Activated naive CD8-positive, alpha-beta T cell treated with anti-CD3 and anti-CD28 coated beads, Interleukin-2, amount 50 U/mL, for 24 hours (primary cell): ENCODE results near the gene QPCTL.

ENCODE experiments used
- ATAC-seq: fragments of 150-1000 bp; cut with Tn5 transposase; one replicate; pipeline ENCODE4 v1.10.0; 2021
- DNase-seq: peaks from one replicate; pipeline ENCODE4 v3.0.0; 2021
- H3K27ac Mint-ChIP-seq: one replicate; pipeline ENCODE4 v1.8.0; 2021; ENCODE audit warnings: mild to moderate bottlenecking, mixed read lengths
- H3K27me3 Mint-ChIP-seq: one replicate; pipeline ENCODE4 v1.8.0; 2021; ENCODE audit warnings: mixed read lengths
- H3K36me3 Mint-ChIP-seq: one replicate; pipeline ENCODE4 v1.8.0; 2021; ENCODE audit warnings: low read depth, mixed read lengths
- H3K4me1 Mint-ChIP-seq: one replicate; pipeline ENCODE4 v1.8.0; 2021; ENCODE audit warnings: mixed read lengths
- H3K4me3 Mint-ChIP-seq: one replicate; pipeline ENCODE4 v1.8.0; 2021; ENCODE audit warnings: mild to moderate bottlenecking, moderate library complexity, mixed read lengths
- H3K9me3 Mint-ChIP-seq: one replicate; pipeline ENCODE4 v1.8.0; 2021; ENCODE audit warnings: mixed read lengths

QPCTL gene

DNA sequence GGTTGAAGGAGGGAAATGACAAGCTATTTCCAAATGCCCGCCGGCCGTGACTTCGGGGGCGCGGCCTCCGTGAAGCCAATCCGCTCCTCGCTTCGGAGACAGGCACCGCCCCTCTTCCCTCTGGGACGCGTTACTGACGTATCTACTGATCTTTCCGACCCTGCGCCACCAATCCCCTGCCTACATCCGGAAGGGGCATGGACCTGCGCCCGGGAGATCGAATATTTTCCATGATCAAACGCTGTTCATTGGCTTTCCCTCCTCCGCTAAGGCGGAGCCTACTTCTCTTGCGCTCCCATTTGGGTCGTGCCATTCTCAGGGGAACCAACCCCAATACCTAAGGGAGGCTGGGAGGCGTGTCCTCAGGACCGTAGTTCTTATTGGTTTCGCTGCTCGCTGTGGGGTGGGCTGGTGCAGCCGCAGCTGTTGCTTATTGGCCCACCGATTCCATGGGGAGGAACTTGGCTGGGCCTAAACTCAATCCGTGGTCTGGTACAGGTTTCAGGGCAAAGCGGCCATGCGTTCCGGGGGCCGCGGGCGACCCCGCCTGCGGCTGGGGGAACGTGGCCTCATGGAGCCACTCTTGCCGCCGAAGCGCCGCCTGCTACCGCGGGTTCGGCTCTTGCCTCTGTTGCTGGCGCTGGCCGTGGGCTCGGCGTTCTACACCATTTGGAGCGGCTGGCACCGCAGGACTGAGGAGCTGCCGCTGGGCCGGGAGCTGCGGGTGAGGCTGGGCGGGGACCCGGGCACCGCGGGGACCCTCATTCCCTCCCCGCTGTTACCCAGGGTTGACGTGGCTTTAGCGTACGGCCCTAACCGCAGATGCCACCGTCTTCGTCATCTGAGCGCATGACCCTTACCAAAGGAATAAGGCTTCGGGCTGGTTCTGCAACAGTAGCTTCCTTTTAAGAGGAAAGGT, at the start of gene QPCTL:
TSS of gene QPCTL (plus strand) at position 480 of the 919 bp plus-strand sequence. CDS start at position 518, 38 bp downstream.
- Mint-ChIP-seq H3K36me3 (peaks cover 50% of the 10 kb centered on the region), H3K27me3 (no peaks in the 10 kb centered on the region), H3K27ac (peak within 1 kb of the TSS; percentile 100), H3K4me3 (peak within 1 kb of the TSS; percentile 99), H3K9me3 (no peaks in the 10 kb centered on the region), H3K4me1 (peaks cover 47% of the 10 kb centered on the region)
- peak; percentile 95 for ATAC-seq
- peak; percentile 96 for DNase-seq

DNA sequence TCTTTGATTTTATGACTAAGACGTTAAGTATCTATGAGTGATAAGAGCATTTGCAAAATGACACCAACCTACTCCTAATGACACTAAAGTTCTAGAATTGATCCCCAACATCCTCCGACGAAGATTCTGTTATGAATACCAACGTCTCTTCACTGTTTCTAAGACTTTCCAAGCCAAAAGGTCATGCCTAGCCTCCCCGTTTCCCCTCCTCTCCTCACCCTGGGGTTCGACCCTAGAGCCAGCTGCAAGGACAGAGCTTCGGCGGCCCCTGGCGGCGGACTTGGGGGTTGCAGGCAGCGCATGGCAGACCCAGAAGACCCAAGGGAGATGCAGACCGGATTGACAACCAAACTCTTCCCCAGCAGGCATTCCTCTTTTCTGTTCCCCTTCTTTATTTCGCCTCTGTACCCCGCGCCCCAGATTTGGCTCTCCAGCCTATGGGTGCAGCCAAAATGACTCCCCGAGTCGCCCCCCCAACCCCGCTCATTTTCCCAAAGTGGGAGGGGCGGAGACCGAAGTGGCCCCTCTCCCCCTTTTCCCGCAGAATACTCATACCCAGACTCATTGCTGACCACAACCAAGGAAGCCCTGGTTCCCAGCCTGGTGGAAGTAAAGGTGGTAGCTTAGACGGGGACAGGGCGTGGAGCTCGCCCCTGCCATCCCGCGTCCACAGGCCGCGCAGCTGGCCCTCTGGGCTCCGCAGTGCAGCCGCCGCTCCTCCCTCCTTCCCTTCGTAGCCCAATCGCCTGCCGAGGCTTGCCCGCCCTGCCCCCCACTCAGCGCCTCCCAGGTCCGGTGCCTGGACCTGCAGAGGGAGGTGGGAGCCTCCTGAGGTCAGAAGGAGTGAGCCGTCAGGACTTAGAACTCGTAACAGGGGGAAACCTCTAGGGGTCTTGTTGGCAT, 49.2 kb upstream of the QPCTL start:
- Mint-ChIP-seq H3K27ac (peak overlapping the region; percentile 99), H3K9me3 (no peaks in the 10 kb centered on the region), H3K4me3 (peak overlapping the region; percentile 98), H3K36me3 (peaks cover 20% of the 10 kb centered on the region), H3K4me1 (peaks cover 46% of the 10 kb centered on the region), H3K27me3 (peaks cover 8% of the 10 kb centered on the region)
- ATAC-seq = peak; percentile 56
- DNase-seq = peak; percentile 97

DNA sequence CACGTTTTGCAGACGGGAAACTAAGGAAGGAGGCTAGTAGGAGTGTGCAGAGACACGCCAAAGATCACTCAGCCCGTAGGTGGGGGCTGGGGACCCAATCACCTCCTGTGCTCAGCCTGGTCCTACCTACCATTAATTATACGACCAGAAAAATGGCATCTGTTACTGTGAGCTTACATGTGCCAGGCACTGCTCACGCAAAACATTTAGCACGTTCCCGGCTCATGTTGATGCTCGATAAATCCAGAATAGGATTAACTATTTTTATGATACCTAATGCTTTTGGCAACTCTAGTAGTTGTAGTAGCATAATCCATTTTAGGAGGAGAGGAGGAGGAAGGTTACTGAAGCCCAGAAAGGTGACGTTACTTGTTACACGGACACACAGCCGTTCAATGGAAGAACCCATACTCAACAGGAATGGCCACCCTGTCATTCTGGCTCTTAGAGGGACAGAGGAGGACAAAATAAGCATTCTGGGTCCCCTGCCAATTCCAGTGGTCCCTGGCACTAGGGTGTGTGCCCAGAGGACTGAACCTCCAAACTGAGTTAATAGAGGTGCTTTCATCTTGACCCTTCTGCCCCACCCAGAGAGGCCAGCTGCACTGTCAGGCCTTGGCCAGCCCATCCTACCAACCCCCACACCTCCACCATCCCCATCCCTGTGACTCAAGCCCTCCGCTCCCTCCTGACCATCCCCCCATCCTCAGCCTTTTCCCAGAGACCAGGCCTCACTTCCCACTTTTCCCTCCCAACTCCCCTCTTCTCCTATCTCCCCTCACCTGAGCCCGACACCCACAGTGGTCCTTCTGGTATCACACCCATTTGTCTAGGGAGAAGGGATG, 48.3 kb upstream of the QPCTL start:
- no peaks in the 10 kb centered on the region for H3K9me3 Mint-ChIP-seq
- no peak overlapping the region for H3K27ac Mint-ChIP-seq
- peaks cover 40% of the 10 kb centered on the region for H3K4me1 Mint-ChIP-seq
- peaks cover 8% of the 10 kb centered on the region for H3K27me3 Mint-ChIP-seq
- no peak for ATAC-seq
- H3K4me3 Mint-ChIP-seq = peak overlapping the region; percentile 98
- DNase-seq = no peak
- peaks cover 14% of the 10 kb centered on the region for H3K36me3 Mint-ChIP-seq

DNA sequence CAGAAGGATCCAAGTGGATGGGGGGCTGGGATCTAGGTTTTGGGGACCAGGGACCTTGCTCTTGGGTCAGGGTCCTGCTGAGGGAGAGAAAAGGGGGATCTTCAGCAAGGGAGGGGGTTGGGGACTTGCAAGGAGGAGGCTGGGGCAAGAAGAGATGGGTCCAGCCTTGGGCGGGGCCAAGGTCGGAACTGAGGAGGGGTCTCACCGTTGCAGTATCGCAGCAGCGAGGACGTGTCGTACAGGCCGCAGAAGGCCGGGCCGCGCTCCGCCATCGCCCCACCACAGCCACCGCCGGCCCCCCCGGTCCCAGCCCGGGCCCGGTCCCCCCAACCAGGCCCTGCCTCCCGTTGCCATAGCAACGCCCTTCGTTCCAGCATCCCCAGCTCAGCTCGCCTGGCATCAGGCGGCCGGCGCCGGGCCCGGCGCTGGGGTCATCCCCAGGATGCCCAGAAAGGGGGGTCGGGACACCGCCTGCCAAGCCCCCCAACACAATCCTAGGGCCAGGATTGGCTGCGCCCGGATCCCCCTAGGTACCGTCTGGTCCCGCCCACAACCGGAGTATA, 47.3 kb upstream of the QPCTL start:
- Mint-ChIP-seq H3K27me3 (peaks cover 8% of the 10 kb centered on the region), H3K27ac (no peak overlapping the region), H3K36me3 (peaks cover 11% of the 10 kb centered on the region), H3K9me3 (no peaks in the 10 kb centered on the region), H3K4me3 (peak overlapping the region; percentile 76), H3K4me1 (peaks cover 36% of the 10 kb centered on the region)
- DNase-seq (no peak), ATAC-seq (no peak)

DNA sequence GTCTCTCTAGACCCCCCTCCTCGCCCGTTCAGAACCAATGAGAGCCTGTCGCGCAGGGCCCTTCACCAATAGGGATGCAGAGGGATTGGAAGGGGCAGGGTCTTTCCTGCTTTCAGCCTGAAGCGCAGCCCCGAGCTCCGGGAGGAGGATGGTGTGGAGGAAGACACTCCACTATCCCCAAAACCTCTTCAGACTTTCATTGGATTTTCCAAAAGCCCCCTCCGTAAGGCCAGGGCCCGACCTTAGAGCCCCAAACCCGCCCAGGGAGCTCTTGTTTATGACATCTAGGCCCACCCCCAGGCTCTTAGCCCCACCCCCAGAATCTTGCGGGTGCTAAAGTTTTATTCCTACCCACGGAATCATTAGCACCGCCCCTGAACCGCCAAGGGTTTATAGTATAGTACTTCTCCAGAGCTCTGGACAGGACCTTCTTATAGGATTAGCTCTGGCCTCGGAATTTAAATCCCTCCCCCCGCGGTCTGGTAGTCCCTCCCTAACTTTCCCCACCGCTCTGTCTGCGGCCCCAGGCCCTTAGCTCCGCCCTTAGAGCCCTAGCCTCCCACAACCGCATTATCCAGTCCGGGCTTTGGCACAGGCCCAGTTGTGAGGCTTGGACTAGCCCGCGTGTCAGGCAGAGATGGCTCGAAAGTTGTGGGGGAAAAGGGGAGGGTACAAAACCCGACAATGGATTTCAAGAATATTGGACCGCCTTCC, 46.7 kb upstream of the QPCTL start:
- peak; percentile 81 for DNase-seq
- ATAC-seq = peak; percentile 27
- Mint-ChIP-seq H3K9me3 (no peaks in the 10 kb centered on the region), H3K27ac (peak overlapping the region; percentile 84), H3K4me3 (peak overlapping the region; percentile 76), H3K36me3 (peaks cover 9% of the 10 kb centered on the region), H3K4me1 (peaks cover 31% of the 10 kb centered on the region), H3K27me3 (peaks cover 8% of the 10 kb centered on the region)

DNA sequence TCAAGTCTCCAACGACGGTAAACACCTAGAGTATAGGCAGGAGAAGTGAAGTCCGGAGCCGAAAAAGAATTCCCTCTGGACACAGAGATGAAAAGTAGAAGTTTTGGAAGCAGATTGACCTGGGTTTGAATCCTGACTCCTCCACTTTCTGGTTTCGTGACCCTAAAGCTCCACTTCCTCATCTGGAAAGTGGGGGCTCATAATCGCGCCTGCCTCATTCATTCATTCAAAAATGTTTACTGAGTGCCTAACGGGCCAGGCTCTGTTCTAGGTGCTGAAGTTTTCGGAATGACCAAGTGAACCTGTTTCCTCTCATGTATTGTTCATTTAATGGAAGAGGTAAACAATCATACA, 46.1 kb upstream of the QPCTL start:
- Mint-ChIP-seq H3K9me3 (no peaks in the 10 kb centered on the region), H3K4me1 (peaks cover 26% of the 10 kb centered on the region), H3K27ac (peak overlapping the region; percentile 84), H3K27me3 (peaks cover 8% of the 10 kb centered on the region), H3K4me3 (peak overlapping the region; percentile 76), H3K36me3 (peaks cover 4% of the 10 kb centered on the region)
- no peak for ATAC-seq
- DNase-seq = no peak

DNA sequence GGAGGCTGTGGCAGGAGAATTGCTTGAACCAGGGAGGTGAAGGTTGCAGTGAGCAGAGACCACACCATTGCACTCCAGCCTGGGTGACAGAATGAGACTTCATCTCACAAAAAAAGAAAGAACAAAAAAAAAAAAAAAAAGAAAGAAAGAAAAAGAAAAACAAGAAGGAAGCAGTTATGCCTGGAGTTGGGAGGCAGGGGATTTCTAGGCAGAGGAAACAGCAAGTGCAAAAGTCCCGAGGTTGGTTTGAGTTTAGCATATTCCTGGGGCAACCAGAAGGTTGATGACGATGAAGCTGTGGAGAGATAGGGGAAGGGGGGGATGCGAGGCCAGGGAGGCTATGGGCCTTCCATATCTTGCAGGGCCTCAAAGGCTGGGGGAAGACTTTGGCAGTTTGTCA, 41.7 kb upstream of the QPCTL start:
- no peaks in the 10 kb centered on the region for H3K36me3 Mint-ChIP-seq
- no peak for DNase-seq
- H3K27me3 Mint-ChIP-seq = peaks cover 6% of the 10 kb centered on the region
- no peak overlapping the region for H3K4me3 Mint-ChIP-seq
- no peak for ATAC-seq
- H3K4me1 Mint-ChIP-seq = peaks cover 7% of the 10 kb centered on the region
- H3K27ac Mint-ChIP-seq = no peak overlapping the region
- H3K9me3 Mint-ChIP-seq = no peaks in the 10 kb centered on the region

DNA sequence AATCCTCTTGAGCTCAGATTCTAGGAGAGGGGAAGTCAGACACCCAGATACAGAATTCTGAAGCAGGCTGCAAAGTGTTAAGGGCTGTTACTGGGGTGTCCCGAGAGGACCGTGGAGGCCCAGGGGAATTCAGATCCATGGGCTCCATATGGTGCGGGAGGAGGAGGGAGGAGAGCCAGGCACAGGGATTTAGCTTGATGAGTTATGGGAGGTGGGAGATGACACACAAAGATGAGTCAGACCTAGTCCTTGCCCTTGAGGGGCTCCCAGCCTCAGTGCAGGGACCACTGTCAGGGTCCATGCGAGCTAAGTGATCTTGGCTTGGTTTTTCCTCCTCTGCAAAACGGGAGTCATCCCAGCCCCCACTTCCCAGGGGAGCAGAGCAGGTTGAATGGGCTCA, 38.8 kb upstream of the QPCTL start:
- ATAC-seq = no peak
- peaks cover under 1% of the 10 kb centered on the region for H3K27me3 Mint-ChIP-seq
- no peak overlapping the region for H3K27ac Mint-ChIP-seq
- H3K4me1 Mint-ChIP-seq = no peaks in the 10 kb centered on the region
- no peak overlapping the region for H3K4me3 Mint-ChIP-seq
- H3K36me3 Mint-ChIP-seq = no peaks in the 10 kb centered on the region
- no peaks in the 10 kb centered on the region for H3K9me3 Mint-ChIP-seq
- no peak for DNase-seq

DNA sequence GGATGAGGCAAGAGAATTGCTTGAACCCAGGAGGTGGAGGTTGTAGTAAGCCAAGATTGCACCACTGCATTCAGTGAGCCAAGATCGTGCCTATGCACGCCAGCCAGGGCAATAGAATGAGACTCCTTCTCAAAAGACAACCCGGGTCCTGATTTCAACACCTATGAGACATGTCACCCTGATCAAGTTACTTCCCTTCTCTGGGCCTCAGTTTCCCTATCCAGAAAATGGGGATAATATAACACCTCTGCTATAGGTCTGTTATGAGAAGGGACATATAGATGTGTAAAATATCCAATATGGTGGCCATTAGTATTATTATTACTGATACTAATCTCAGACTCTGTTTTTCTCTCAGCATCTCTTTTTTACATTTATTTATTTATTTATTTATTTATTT, 37.4 kb upstream of the QPCTL start:
- H3K27me3 Mint-ChIP-seq = peaks cover 6% of the 10 kb centered on the region
- no peak overlapping the region for H3K4me3 Mint-ChIP-seq
- no peak overlapping the region for H3K27ac Mint-ChIP-seq
- no peaks in the 10 kb centered on the region for H3K9me3 Mint-ChIP-seq
- no peaks in the 10 kb centered on the region for H3K36me3 Mint-ChIP-seq
- no peaks in the 10 kb centered on the region for H3K4me1 Mint-ChIP-seq
- ATAC-seq (no peak), DNase-seq (no peak)

DNA sequence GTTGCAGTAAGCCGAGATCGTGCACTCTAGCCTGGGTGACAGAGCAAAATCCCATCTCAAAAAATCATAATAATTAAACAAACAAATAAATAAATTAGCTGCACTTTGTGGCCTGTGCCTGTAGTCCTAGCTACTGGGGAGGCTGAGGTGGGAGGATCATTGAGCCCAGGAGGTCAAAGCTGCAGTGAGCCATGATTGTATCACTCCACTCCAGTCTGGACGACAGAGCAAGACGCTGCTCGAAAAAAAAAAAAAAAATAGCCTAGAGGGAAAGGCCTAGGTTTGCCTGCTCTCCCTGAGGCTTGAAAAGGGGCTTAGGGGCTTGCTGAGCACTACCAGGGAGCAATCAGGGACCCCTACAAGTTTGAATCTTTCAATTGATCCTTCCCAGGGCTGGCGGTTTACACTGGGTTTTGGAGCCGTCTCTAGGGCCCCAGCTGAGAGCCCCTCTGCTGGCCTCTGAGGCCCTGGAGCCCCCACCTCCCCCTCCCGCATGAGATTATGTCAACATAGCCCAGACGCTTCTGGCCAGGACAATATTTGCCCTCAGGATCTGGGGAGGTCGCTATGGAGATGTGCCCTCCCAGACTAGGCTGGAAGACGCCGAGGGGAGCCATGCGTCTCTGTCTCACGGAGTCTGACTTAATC, 34.8 kb upstream of the QPCTL start:
- H3K27ac Mint-ChIP-seq = no peak overlapping the region

DNA sequence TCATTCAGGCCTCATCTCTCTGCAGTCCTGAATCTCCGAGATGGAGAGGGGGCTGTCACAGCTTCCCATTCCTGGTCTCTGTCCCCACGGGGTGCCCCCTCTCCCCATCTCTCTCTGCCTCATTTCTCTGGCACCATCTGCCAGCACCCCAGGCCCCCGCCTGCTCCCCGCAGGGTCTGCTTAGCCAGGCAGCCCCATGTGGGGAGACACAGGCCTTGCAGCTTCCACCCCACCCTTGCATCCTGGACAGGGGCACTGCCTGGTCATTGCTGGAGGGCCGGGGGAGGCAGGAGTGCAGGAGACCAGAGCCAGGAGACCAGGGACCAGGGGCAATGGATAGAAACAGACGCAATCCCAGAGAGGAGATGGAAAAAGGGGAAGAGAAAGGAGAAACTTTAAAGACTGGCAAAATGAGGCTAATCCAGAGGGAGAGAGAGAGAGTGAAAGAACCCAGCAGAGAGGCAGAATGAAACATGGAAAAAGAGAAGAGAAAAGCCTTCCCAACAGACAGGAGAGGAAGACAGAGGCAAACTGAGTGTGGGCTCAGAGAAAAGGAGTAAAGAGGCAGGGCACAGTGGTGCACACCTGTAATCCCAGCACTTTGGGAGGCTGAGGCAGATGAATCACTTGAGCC, 33.3 kb upstream of the QPCTL start:
- no peak for DNase-seq
- no peaks in the 10 kb centered on the region for H3K9me3 Mint-ChIP-seq
- no peak overlapping the region for H3K4me3 Mint-ChIP-seq
- H3K27me3 Mint-ChIP-seq = peaks cover 13% of the 10 kb centered on the region
- ATAC-seq = no peak
- H3K27ac Mint-ChIP-seq = no peak overlapping the region
- H3K4me1 Mint-ChIP-seq = no peaks in the 10 kb centered on the region
- no peaks in the 10 kb centered on the region for H3K36me3 Mint-ChIP-seq

More for the DNA sequence above, 34.8 kb upstream of the QPCTL start:
- no peak for ATAC-seq
- H3K9me3 Mint-ChIP-seq = no peaks in the 10 kb centered on the region
- H3K36me3 Mint-ChIP-seq = no peaks in the 10 kb centered on the region
- no peak for DNase-seq
- H3K27me3 Mint-ChIP-seq = peaks cover 13% of the 10 kb centered on the region
- no peaks in the 10 kb centered on the region for H3K4me1 Mint-ChIP-seq
- H3K4me3 Mint-ChIP-seq = no peak overlapping the region

DNA sequence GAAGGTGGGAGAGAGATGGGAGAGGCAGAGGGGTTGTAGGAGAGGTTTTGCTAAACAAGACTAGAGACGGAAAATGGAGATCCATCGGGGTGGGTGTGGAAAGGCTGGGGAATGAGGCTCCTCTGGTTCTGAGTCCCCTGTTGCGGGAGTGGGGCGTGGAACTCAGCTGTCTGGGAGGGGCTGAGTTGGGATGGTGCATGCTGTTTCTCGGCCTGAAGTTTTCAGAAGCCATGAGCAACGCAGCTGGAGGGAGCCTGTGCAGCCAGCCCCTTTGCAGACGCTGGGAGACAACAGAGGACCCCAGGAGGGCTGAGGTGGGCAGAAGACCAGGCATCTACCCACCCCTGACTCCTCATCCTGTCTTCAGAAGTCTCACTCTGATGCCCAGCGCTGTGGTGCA, 31.8 kb upstream of the QPCTL start:
- Mint-ChIP-seq H3K36me3 (no peaks in the 10 kb centered on the region), H3K27ac (no peak overlapping the region), H3K27me3 (peaks cover 13% of the 10 kb centered on the region), H3K4me3 (no peak overlapping the region), H3K9me3 (no peaks in the 10 kb centered on the region), H3K4me1 (no peaks in the 10 kb centered on the region)
- ATAC-seq (no peak), DNase-seq (no peak)

DNA sequence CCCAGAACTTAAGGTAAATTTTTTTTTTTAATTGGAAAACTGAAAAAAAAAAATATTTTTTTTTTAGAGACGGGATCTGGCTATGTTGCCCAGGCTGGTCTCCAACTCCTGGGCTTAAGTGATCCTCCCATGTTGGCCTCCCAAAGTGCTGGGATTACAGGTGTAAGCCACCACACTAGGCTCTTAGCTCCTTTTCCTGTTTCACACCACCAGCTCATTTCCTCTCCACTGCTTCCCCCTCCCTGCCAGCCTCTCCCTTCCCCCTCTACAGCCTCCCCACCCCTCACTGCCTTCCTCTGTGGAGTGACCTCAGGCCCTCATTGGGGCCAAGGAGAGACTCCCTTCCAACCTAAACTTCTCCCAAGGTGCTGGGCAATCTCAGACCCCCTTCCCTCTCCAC, 28.7 kb upstream of the QPCTL start:
- peaks cover 17% of the 10 kb centered on the region for H3K27me3 Mint-ChIP-seq
- no peak overlapping the region for H3K4me3 Mint-ChIP-seq
- no peak for ATAC-seq
- peaks cover 15% of the 10 kb centered on the region for H3K4me1 Mint-ChIP-seq
- H3K9me3 Mint-ChIP-seq = no peaks in the 10 kb centered on the region
- no peak overlapping the region for H3K27ac Mint-ChIP-seq
- no peak for DNase-seq
- no peaks in the 10 kb centered on the region for H3K36me3 Mint-ChIP-seq
